BJ (cell line): ENCODE data around the gene PRSS27. TPM values are rescaled to one million over a fixed set of nuclear protein-coding genes. Genes with fewer than 3 reads are reported as not detected.

Source experiments
- CTCF ChIA-PET: fragments of 350-600 bp; formaldehyde crosslinking; extraction: SDS; loops from one replicate; lab custom pipeline; 2021; ENCODE audit warnings: antibody characterized with exemption, inconsistent platforms; lab: Yijun Ruan, JAX
- POLR2A ChIA-PET: fragments of 300-600 bp; sonication (Branson Sonifier 250); formaldehyde crosslinking; extraction: SDS; loops from one replicate; lab custom pipeline; 2021; ENCODE audit warnings: antibody characterized with exemption; lab: Charles Lee
- DNase-seq: peaks from one replicate; pipeline ENCODE4 v3.0.0-alpha.2; 2011; ENCODE audit warnings: low read depth
- H3K27me3 ChIP-seq: 2 replicates; pipeline ENCODE4 v1.6.0; 2011; ENCODE audit warnings: low read length; ENCODE audit not compliant: control insufficient read depth, insufficient read depth
- H3K36me3 ChIP-seq: 2 replicates; pipeline ENCODE4 v1.5.1; 2011; ENCODE audit warnings: low read length; ENCODE audit not compliant: control insufficient read depth, insufficient read depth
- H3K4me3 ChIP-seq: 2 replicates; pipeline ENCODE4 v1.5.1; 2011; ENCODE audit warnings: low read depth, mild to moderate bottlenecking, control low read depth, low read length
- polyA plus RNA-seq: library from polyadenylated mRNA; depleted of rRNA; stranded (reverse); fragments of >200 nt; gene quantifications from 2 replicates; pipeline ENCODE4 v1.2.3, GENCODE V29; 2011
- TF ChIP-seq, protein P1 (sequence below): IDR thresholded peaks from 2 replicates; pipeline ENCODE4 v1.5.1; 2011; ENCODE audit warnings: low read depth, mild to moderate bottlenecking, control low read depth, inconsistent platforms, low read length, moderate library complexity; ENCODE audit not compliant: insufficient read depth

Gene PRSS27
- polyA plus RNA-seq, 1 experiment = 0.97 TPM

DNA sequence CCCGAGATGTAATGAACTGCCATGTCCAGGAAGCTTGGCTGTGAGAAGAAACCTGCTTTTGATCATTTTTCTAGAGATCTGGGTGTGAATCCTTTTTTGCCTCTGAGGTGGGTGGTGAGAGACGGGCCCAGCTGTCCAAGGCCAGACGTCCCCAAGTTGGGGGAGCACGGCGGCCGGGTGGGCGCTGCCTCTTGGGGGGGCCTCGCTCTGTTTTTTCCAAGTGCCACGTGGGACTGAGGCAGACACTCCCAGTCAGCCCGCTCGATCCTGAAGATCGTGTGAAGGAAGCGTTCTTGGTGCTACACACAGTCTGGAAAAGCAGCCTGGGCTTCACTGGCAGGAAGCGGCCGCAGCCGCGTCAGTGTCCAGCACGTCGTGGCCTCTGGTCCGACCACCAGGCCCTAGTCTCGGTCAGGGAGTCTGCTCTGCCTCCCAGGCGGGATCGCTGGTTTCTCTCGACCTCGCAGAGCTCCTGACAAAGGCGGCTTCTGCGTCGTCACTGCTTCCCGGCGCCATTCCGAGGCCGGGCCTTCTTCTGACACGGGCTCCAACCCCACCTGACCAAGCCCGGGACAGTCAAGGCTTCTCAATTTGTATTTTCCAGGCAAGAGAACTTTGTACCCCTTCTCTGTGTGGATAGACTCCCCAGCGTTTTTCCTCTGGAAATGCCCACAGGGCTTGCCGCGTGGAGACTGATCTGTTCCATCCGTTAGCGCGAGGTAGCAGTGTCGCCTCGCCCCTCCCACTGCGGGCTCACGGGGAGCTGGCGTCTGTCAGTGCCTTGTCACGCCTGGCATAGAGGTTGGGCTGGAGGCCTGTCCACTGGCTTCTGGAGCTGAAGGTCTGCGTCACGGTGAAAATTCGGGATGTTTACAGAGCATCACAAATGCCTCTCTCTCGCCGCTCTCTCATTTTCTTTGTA, 12.4 kb downstream of the PRSS27 start:
- DNase-seq = no peak
- H3K36me3 ChIP-seq = peaks cover 23% of the 10 kb centered on the region
- H3K27me3 ChIP-seq = no peaks in the 10 kb centered on the region
- H3K4me3 ChIP-seq = no peak overlapping the region
- ChIA-PET POLR2A (no interaction called here), CTCF (interaction anchor here (0.6 kb wide), 1 partner anchor 169 kb away, joined by 3 read pairs; no protein-coding TSS in a partner anchor)
- TF ChIP-seq, protein P1, sequence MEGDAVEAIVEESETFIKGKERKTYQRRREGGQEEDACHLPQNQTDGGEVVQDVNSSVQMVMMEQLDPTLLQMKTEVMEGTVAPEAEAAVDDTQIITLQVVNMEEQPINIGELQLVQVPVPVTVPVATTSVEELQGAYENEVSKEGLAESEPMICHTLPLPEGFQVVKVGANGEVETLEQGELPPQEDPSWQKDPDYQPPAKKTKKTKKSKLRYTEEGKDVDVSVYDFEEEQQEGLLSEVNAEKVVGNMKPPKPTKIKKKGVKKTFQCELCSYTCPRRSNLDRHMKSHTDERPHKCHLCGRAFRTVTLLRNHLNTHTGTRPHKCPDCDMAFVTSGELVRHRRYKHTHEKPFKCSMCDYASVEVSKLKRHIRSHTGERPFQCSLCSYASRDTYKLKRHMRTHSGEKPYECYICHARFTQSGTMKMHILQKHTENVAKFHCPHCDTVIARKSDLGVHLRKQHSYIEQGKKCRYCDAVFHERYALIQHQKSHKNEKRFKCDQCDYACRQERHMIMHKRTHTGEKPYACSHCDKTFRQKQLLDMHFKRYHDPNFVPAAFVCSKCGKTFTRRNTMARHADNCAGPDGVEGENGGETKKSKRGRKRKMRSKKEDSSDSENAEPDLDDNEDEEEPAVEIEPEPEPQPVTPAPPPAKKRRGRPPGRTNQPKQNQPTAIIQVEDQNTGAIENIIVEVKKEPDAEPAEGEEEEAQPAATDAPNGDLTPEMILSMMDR = no peak

DNA sequence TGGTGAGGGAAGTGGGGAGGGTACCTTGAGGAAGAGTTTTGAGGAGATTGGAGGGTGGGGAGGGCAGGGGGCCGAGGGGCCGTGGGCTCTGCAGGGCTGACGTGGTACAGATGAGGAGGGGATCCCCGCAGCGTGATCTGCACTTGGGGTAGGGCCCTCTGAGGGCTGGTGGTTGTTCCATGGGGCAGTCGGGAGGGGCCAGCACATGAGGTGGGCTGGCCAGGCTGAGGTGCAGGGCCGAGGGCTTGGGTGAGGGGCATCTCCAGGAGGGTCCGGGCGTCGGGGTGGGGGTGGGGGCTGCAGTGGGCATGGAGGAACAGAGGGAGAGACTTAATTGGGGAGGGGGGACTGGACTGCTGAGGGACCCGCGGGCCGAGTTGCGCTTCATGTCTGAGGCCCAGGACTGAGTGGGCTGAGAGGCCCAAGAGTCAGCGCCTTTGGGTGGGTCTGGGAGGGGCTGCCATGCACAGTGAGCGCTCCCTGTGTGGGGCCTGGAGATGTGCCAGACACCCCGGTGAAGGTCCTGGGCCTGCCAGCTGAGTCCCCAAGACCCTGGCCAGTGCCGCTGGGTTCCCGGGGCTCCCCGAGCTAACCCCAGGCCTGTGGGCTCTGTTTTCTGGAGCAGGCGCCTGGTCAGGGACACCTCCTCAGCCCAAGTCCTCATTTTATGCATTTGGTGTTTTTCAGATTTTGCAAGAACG, 13.3 kb downstream of the PRSS27 start:
- no peak for DNase-seq
- no peaks in the 10 kb centered on the region for H3K27me3 ChIP-seq
- peaks cover 23% of the 10 kb centered on the region for H3K36me3 ChIP-seq
- TF ChIP-seq, protein P1 = no peak
- CTCF ChIA-PET = no interaction called here
- no peak overlapping the region for H3K4me3 ChIP-seq
- POLR2A ChIA-PET = no interaction called here

DNA sequence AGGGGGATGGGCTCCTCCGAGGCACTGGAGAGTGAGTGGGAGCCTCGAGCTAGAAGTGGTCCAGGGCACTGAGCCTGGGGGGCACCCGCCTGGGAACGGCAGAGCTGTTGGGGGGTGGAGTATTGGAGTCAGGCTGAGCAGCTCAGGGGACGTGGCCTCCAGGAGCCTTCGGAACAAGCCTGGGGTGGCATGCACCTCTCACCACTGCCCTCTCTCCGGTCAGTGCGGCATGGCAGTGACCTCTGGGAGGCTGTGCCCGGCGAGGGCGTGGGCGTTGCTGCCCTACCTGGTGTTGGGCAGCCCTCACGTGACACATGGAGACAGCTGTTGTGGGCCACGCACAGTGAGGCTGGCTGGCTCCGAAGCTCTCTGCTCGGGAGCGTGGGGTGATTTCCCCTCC, 13.9 kb downstream of the PRSS27 start:
- CTCF ChIA-PET = no interaction called here
- POLR2A ChIA-PET = no interaction called here

DNA sequence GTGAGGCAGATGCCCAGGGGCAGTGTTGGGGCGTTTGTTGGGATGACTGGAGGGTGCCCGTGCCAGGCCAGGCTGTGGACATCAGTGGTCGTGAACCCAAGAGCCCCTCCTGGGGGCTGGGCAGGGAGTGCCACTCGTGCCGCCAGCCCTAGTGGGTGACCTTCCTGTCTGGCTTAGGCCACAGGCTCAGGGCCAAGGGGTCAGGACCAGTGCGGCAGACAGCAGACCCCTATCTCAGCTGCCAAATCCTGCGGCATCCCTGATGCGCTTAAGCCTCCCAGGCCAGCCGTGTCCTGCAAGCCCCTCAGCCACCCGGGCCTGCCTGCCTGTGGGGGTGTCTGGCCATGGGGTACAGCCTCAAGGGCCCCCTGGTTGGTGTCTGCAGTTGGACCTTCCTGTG, 14.7 kb downstream of the PRSS27 start:
- POLR2A ChIA-PET = no interaction called here
- H3K27me3 ChIP-seq = no peaks in the 10 kb centered on the region

More for the DNA sequence above, 13.9 kb downstream of the PRSS27 start:
- TF ChIP-seq, protein P1 = no peak
- no peak overlapping the region for H3K4me3 ChIP-seq
- H3K27me3 ChIP-seq = no peaks in the 10 kb centered on the region
- no peak for DNase-seq
- peaks cover 24% of the 10 kb centered on the region for H3K36me3 ChIP-seq

DNA sequence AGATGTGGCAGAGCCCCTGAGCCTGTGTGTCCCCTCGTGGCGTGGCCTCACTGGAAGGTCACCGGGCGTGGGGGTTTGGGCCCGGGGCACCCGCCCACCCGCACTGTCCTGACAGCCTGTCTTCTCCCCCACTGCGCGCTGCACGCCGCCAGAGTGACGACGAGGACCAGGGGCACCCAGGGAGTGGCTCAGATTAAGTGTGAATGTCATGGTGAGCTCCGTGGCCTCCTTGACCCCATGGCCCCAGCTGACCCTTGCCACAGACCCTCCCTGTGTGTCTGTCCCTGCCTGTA, 15.1 kb downstream of the PRSS27 start:
- H3K27me3 ChIP-seq = no peaks in the 10 kb centered on the region
- ChIA-PET CTCF (no interaction called here), POLR2A (no interaction called here)
- H3K36me3 ChIP-seq = peaks cover 29% of the 10 kb centered on the region
- TF ChIP-seq, protein P1 = no peak
- DNase-seq = no peak
- H3K4me3 ChIP-seq = no peak overlapping the region

More for the DNA sequence above, 14.7 kb downstream of the PRSS27 start:
- Histone ChIP-seq H3K36me3 (peaks cover 28% of the 10 kb centered on the region), H3K4me3 (no peak overlapping the region)
- no peak for DNase-seq
- TF ChIP-seq, protein P1 = no peak
- CTCF ChIA-PET = interaction anchor here (0.6 kb wide), 1 partner anchor 9 kb away, joined by 3 read pairs; no protein-coding TSS in a partner anchor
